HG03469 (cell line): ENCODE measurements around the gene AMFR.

Experiments used
- ATAC-seq: cut with Tn5 transposase; IDR thresholded peaks from one replicate; pipeline ENCODE4 v1.9.1; 2021; ENCODE audit warnings: mild to moderate bottlenecking, moderate library complexity, moderate number of reproducible peaks; ENCODE audit not compliant: unreplicated experiment

AMFR gene

DNA sequence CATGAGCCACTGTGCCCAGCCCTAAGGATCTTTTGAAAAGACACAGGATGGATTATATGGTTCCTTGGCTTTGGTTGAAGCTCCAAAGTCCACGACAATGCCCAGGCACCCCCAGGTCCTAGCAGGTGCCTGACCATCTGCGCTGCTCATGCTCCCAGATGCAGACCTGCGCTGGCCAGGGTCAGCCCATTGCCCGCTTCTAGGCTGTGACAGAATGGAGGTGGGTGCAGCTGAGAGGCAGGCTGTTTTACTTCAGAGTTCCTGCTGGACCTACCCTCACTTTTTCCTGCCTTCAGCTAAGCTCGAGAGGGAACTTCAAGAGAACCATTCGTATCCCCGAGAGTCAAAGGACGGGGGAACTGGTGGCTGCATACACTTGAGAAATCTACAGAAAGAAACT lies 60.5 kb downstream of the AMFR start:
- ATAC-seq, result no peak

GRCh38 chr16:56363781-56364565 lies 61.4 kb downstream of the AMFR start:
- no peak for ATAC-seq

GRCh38 chr16:56363181-56363716 lies 62.1 kb downstream of the AMFR start:
- no peak for ATAC-seq

DNA sequence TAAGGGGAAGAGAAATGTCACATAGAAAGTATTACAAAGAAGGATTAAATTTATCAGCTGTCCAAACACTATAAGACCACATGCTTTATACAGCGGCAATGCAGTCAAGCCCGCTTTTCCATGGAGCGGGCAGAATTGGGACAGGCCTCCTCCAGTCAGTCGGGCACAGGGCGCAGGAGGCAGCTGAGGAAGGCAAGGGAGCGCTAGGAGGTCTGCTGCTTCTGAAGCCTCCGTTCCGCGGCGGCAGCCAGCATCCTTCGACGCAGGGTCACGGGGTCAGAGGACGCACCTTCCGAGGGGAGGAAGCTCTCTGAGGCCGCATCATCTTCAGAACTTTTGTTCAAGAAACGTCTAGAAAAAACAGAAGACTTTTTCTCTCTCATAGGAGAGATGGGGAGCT lies 62.6 kb downstream of the AMFR start:
- no peak for ATAC-seq

- ATAC-seq, result no peak
Measured at GRCh38 chr16:56362057-56362655, 63.2 kb downstream of the AMFR start.

GRCh38 chr16:56360117-56361008 lies 65.0 kb downstream of the AMFR start:
- ATAC-seq, result no peak

DNA sequence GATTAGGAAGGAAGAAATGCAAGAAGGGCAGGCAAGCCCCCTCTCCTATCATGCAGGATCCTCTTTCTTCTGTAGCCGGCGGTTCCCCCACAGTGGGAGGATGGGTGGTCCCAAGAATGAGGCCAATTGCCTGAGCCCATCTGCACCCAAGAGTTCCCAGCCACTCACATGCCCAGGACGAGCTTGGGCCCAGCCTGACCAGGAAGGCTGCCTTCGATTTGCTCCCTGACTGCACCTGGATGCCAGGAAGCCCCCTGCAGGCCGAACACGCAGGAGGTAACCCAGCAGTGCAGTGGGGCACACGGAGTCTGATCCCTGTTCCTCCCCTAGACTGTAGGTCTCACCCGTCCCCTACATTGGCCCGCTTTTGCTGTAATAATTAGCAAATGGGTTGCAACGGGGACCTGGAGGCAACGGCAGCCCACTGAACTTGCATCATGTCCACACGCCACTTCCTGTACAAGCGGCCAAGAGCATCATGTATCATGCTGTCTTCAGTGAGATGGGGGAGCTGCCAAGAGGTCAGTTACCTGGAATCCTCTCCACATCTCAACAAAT lies 67.5 kb downstream of the AMFR start:
- no peak for ATAC-seq

- ATAC-seq, result no peak
Measured at GRCh38 chr16:56357241-56357764, 68.0 kb downstream of the AMFR start.

GRCh38 chr16:56356276-56357240 lies 68.8 kb downstream of the AMFR start:
- ATAC-seq, result peak; percentile 87

DNA sequence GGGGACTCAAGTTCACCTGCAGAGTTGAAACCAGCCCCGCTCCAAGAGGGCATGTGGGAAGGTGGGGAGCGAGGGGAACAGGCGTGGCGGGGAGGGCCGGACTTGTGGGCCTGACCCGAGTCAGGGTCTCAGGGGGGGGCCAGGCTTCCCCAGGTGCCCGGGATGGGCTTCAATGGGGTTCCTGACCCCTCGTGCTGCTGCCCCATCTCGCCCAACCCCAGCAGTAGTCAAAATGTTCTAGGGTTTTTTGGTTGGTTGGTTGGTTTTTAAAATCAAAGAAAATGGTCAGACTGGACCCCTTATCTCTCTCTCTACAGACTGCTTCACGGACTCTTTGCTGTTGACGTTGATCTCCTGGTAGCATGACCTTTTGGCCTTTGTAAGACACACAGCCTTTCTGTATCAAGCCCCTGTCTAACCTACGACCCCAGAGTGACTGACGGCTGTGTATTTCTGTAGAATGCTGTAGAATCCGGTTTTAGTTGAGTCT lies 69.5 kb downstream of the AMFR start:
- no peak for ATAC-seq

DNA sequence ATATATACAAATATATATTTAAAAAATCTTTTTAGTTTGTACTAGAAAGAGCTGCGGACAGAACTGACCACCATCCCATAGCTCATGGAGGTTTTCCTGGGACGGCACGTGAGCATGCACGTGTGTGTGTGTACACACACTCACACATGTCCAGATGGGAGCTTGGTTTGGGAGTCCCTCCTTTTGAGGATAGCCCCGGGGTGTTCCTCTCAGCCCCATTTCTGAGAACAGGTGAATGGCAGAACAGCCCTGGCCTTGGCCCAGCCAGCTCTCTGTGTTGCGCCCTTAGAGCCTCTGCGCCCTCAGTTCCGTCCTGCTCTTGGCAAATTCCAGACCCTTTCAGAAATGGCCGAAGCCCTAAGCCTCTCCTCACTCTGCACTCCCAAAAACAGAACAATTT lies 70.1 kb downstream of the AMFR start:
- ATAC-seq, result no peak

- ATAC-seq, result no peak
Measured at GRCh38 chr16:56354746-56355145, 70.6 kb downstream of the AMFR start.

GRCh38 chr16:56354016-56354415 lies 71.3 kb downstream of the AMFR start:
- no peak for ATAC-seq

DNA sequence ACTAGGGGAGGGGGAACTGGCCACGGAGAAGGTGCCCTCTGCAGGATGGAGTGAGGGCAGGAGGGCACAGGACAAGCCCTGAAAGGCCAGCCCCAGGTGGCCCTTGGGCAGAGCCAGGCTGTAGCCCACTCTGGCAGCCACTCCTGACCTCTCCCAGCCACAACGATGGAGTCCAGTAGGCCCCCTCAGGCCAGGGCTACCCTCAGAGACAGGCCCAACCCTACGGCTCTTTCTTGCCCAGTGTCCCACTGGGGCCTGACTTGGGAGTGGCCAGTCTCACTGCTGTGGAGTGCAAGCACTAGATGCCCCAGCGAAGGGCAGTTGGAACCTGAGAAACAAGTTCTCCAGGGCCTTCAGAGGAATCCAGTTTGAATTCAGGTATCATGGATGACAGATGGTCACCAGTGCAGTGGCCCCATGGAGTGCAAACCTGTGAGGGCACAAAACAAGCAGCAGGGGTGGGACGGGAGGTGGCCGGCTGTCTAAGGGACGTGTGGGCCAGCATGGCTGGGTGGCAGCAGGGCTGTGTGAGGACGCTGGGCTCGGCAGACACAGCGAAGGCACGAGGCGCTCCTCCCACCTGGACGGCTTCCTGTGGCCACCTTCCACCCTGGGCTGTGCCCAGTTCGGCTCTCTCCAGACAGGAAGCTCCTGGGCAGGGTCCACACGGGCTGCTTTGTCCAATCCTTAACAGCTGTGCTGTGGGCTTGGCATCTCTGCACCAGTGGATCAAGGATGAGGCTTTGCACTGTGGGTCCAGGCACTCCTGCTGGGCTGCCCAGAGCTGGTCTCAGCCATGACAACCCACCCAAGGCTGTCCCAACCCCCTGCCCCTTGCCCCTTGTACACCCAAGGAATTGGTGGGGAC lies 72.1 kb downstream of the AMFR start:
- no peak for ATAC-seq

DNA sequence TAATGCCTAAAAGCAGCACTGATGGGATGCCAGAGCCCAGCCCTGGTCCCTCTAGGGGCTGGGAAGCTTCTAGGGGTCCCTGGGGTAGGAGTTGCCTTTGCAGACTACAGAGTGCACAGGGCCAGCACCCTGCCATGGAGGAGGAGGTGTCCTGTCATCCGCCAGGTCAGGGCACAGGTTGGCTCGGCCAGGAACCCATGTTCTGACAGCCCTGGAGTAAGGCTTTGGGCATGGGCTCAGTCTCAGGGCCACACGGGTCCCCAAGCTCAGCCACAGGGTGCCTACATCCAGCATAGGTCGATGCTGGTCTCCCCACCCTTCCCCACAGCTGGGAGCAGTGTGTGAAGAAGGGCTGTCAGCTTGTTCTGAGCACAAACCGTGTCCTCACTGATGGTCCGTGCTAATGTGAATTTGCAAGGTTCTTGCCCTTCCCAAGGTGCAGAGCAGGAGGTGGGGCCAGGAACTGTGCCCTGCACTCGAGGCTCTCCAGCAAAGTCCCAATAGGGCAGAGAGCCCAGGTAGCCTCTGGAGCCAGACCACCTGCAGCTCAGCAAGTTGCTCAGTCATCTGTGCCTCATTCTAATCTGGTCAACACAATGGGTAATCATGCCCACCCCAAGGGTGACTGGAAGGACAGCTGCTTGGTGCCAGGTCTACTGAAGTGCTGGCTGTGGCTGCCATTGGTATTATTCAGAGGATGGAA lies 72.8 kb downstream of the AMFR start:
- no peak for ATAC-seq

DNA sequence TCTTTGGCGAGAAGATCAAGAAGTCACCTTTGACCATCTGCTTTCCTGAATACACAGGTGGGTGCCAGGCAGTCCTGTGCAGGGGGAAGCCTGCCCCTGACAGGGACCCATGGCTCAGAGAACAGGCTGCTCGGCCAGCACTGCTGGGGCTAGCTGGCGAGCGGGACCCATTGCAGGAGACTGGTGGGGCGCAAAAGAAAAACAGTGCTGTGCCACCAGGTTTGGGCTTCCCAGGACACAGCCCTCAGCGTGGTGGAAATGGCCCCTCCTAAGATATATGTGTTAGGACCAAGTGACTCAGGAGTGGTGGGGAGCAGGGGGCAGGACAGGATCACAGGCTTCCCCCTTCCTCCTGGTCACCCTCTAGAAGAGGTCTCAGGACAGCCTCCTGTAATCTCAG lies 73.9 kb downstream of the AMFR start:
- no peak for ATAC-seq

DNA sequence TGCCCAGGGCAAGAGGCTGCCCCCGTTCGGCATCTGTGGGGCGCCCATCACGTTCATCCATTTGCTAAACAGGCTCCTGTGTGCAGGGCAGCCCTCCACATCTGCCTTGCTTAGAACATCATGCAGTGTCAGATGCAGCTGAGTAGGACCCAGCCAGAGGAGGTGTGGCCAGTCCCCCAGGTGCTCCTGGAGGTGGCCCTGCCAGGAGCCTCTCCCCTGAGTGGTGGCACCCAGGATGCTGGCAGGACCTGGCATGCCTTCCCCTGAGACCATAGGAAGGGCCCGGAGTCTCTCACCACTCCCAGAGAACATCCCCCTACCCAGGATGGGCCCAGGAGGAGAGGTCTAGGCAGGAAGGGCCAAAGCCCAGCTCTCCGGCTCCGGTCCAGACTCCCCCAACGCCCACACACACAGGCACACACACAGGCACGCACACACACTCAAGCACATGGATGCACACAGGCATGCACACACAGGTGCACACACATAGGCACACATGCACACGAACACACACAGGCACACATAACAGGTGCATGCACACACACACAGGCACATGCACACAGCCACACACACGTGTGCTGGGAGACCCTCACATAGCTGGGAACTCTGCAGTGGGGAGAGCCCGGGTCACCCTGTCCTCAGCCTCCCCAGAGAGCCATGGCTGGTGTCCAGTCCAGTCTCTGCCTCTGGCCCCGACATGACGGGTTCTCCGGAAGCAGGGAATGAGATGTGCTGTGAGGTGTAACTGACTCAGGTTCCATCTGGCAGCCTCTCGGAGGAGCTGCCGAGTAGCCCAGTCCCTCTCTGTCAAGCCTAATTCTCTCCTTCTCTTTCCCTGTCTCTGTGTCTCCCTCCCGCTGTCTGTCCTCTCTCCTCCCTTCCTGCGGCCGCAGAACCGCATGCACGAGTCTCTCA lies 74.6 kb downstream of the AMFR start:
- ATAC-seq, result no peak
